Keratinocyte (primary cell): ENCODE data around the gene AKR1D1. TPM values are rescaled to one million over a fixed set of nuclear protein-coding genes. Genes with fewer than 3 reads are reported as not detected.

ENCODE experiments used
- DNase-seq: peaks from one replicate; pipeline ENCODE4 v3.0.0-alpha.2; 2011; ENCODE audit warnings: low read depth, missing footprints, low spot score
- FAIRE-seq: peaks from 2 replicates; lab custom pipeline; 2011; peaks lifted over from hg19 to GRCh38; lab: Jason Lieb, UNC
- H2AFZ ChIP-seq: 2 replicates; pipeline ENCODE4 v1.6.0; 2012; ENCODE audit warnings: low read length, control low read depth, inconsistent platforms; ENCODE audit not compliant: control insufficient read depth
- H3K27ac ChIP-seq: 2 replicates; pipeline ENCODE4 v1.5.1; 2011; ENCODE audit warnings: low read length; ENCODE audit not compliant: control insufficient read depth, insufficient read depth
- H3K27me3 ChIP-seq: 3 replicates; pipeline ENCODE4 v1.6.0; 2011; ENCODE audit warnings: low read length; ENCODE audit not compliant: control insufficient read depth, insufficient read depth; ENCODE audit errors: extremely low read depth
- H3K36me3 ChIP-seq, 2 experiments: 2 replicates in 1 of 2; 3 replicates in 1 of 2; pipeline ENCODE4 v1.5.1; 2011; ENCODE audit warnings: low read length in 2 of 2, mild to moderate bottlenecking in 1 of 2; ENCODE audit not compliant: control insufficient read depth in 2 of 2, insufficient read depth in 2 of 2; ENCODE audit errors: extremely low read depth in 1 of 2
- H3K4me1 ChIP-seq: 3 replicates; pipeline ENCODE4 v1.5.1; 2011; ENCODE audit warnings: low read length; ENCODE audit not compliant: control insufficient read depth, insufficient read depth; ENCODE audit errors: extremely low read depth
- H3K4me2 ChIP-seq: 3 replicates; pipeline ENCODE4 v1.6.0; 2011; ENCODE audit warnings: low read depth, low read length; ENCODE audit not compliant: control insufficient read depth, insufficient read depth; ENCODE audit errors: extremely low read depth
- H3K4me3 ChIP-seq, 3 experiments: fragments of 200-600 bp in 1 of 3; sonication (generic) in 1 of 3; 2 replicates in 2 of 3; 3 replicates in 1 of 3; pipeline ENCODE4 v1.5.1; 2011 to 2016; ENCODE audit warnings: low read length in 3 of 3, mild to moderate bottlenecking in 3 of 3, control low read depth in 2 of 3, inconsistent platforms in 1 of 3, low read depth in 1 of 3, mixed read lengths in 1 of 3, mixed run types in 1 of 3, moderate library complexity in 1 of 3; ENCODE audit not compliant: control insufficient read depth in 2 of 3, insufficient read depth in 2 of 3; ENCODE audit errors: extremely low read depth in 1 of 3
- H3K79me2 ChIP-seq: 2 replicates; pipeline ENCODE4 v1.6.0; 2012; ENCODE audit warnings: low read length; ENCODE audit not compliant: control insufficient read depth, insufficient read depth
- H3K9ac ChIP-seq: 3 replicates; pipeline ENCODE4 v1.6.0; 2011; ENCODE audit warnings: low read length; ENCODE audit not compliant: control insufficient read depth, insufficient read depth; ENCODE audit errors: extremely low read depth
- H3K9me1 ChIP-seq: 3 replicates; pipeline ENCODE4 v1.6.0; 2011; ENCODE audit warnings: low read length; ENCODE audit not compliant: control insufficient read depth, insufficient read depth; ENCODE audit errors: extremely low read depth
- H3K9me3 ChIP-seq: 2 replicates; pipeline ENCODE4 v1.5.1; 2012; ENCODE audit warnings: low read depth, low read length; ENCODE audit not compliant: control insufficient read depth
- H4K20me1 ChIP-seq: 3 replicates; pipeline ENCODE4 v1.6.0; 2011; ENCODE audit warnings: low read length; ENCODE audit not compliant: control insufficient read depth, insufficient read depth; ENCODE audit errors: extremely low read depth
- EZH2 ChIP-seq: IDR thresholded peaks from one replicate; pipeline ENCODE4 v1.6.1; 2012; ENCODE audit warnings: inconsistent platforms, mild to moderate bottlenecking, low read length, moderate library complexity
- dilution Hi-C: fragments of 300-500 bp; cut with MboI; formaldehyde crosslinking; loops from one replicate; pipeline ENCODE4 v1.7.0; 2020; ENCODE audit warnings: low sequenced_read_pairs; ENCODE audit not compliant: extremely low pct_ligation_motif_present
- polyA plus RNA-seq, 5 experiments: library from polyadenylated mRNA; depleted of rRNA in 3 of 5; stranded (reverse) in 3 of 5; stranded (forward) in 1 of 5; unstranded in 1 of 5; fragments of >200 nt; gene quantifications; 1 replicate in 1 of 5; 2 replicates in 3 of 5; 3 replicates in 1 of 5; pipeline versions ENCODE4 v1.2.1 to v1.2.3, GENCODE V29; 2011 to 2012; ENCODE audit warnings: missing spikeins in 2 of 5, low read depth in 1 of 5, low replicate concordance in 1 of 5
- TF ChIP-seq, protein P1 (sequence below), 3 experiments: IDR thresholded peaks in 1 of 3; conservative IDR thresholded peaks in 1 of 3; optimal IDR thresholded peaks in 1 of 3; 2 replicates in 2 of 3; 3 replicates in 1 of 3; pipeline versions ENCODE3 to v1.5.1; 2011; ENCODE audit warnings: low read length in 3 of 3, mild to moderate bottlenecking in 3 of 3, moderate library complexity in 2 of 3, control low read depth in 1 of 3, inconsistent platforms in 1 of 3; ENCODE audit not compliant: insufficient read depth in 2 of 3; ENCODE audit errors: extremely low read depth in 1 of 3

AKR1D1 gene
- polyA plus RNA-seq, 1 donor (not counting 4 experiments of a cell fraction or from before 2014, with no cell fraction given): not detected

- Histone ChIP-seq H3K4me1 (no peaks in the 10 kb centered on the region), H3K9ac (no peak overlapping the region), H3K27ac (no peak overlapping the region), H3K4me3 (no peak overlapping the region), H4K20me1 (no peaks in the 10 kb centered on the region), H2AFZ (no peak overlapping the region), H3K9me3 (no peaks in the 10 kb centered on the region), H3K79me2 (no peaks in the 10 kb centered on the region), H3K27me3 (no peaks in the 10 kb centered on the region), H3K9me1 (no peaks in the 10 kb centered on the region), H3K4me2 (no peak overlapping the region), H3K36me3 (no peaks in the 10 kb centered on the region)
- TF ChIP-seq, protein P1, sequence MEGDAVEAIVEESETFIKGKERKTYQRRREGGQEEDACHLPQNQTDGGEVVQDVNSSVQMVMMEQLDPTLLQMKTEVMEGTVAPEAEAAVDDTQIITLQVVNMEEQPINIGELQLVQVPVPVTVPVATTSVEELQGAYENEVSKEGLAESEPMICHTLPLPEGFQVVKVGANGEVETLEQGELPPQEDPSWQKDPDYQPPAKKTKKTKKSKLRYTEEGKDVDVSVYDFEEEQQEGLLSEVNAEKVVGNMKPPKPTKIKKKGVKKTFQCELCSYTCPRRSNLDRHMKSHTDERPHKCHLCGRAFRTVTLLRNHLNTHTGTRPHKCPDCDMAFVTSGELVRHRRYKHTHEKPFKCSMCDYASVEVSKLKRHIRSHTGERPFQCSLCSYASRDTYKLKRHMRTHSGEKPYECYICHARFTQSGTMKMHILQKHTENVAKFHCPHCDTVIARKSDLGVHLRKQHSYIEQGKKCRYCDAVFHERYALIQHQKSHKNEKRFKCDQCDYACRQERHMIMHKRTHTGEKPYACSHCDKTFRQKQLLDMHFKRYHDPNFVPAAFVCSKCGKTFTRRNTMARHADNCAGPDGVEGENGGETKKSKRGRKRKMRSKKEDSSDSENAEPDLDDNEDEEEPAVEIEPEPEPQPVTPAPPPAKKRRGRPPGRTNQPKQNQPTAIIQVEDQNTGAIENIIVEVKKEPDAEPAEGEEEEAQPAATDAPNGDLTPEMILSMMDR (optimal IDR thresholded peaks at IDR 0.05 in 1 of 3, IDR thresholded peaks at IDR 0.05 in 1 of 3, conservative IDR thresholded peaks at IDR 0.05 in 1 of 3; ENCODE audit: extremely low read depth in 1 of 3, insufficient read depth in 2 of 3, low read length in 3 of 3): no peak
- no peak for TF ChIP-seq EZH2
- DNase-seq (no peak), FAIRE-seq (no peak)
- dilution Hi-C loops: no loop called here
Measured at GRCh38 chr7:138099813-138100212, 23.6 kb downstream of the AKR1D1 start.

GRCh38 chr7:138105221-138105620 lies 29.0 kb downstream of the AKR1D1 start:
- Histone ChIP-seq H3K4me1 (no peaks in the 10 kb centered on the region), H3K9me3 (no peaks in the 10 kb centered on the region), H3K9ac (no peak overlapping the region), H3K4me3 (no peak overlapping the region), H3K27me3 (no peaks in the 10 kb centered on the region), H3K27ac (no peak overlapping the region), H2AFZ (no peak overlapping the region), H3K4me2 (no peak overlapping the region), H3K79me2 (no peaks in the 10 kb centered on the region), H3K9me1 (no peaks in the 10 kb centered on the region), H4K20me1 (no peaks in the 10 kb centered on the region), H3K36me3 (no peaks in the 10 kb centered on the region)
- dilution Hi-C loops: no loop called here
- no peak for FAIRE-seq
- no peak for TF ChIP-seq EZH2
- TF ChIP-seq, protein P1 (optimal IDR thresholded peaks at IDR 0.05 in 1 of 3, IDR thresholded peaks at IDR 0.05 in 1 of 3, conservative IDR thresholded peaks at IDR 0.05 in 1 of 3; ENCODE audit: extremely low read depth in 1 of 3, insufficient read depth in 2 of 3, low read length in 3 of 3): no peak
- DNase-seq: no peak
